ENCODE results near the gene WNT7A. TPM values are rescaled to one million over a fixed set of nuclear protein-coding genes. Genes with fewer than 3 reads are reported as not detected.
A peak's percentile ranks its signal among the peaks of the same experiment; 100 is the strongest.

Gene WNT7A
- total and polyA plus RNA-seq, 2 experiments from 2014 or later = not detected

DNA sequence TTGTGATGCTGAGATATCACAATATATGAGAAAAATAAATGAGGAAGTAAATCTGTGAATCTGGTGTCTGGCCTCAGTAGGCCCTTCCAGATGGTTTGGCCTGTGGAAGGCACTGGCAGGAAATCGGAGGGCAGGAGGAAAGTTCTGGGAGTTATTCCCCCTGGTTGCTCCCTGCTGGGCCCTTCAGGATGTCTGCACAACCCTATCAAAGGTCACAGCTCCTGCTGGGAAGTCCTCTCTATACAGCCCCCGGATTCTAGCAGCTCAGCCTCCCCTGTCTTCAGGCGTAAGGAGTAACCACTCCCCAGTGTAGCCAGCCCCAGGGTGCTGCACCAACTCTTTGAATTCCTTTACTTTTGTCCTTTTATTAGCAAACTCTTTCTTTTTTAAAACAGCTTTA is 56.2 kb downstream of the WNT7A start:
- no peak overlapping the region for H3K4me3 ChIP-seq
- no peaks in the 10 kb centered on the region for H3K9me2 ChIP-seq (ENCODE audit: insufficient read depth)
- in situ Hi-C loops (cut with MboI) = no loop called here
- no peaks in the 10 kb centered on the region; the same call in 1 of the 2 replicates for H3K27me3 ChIP-seq (replicated peaks; ENCODE audit: insufficient read depth)
- no peaks in the 10 kb centered on the region for H3K9me3 ChIP-seq (ENCODE audit: low read depth)
- H3K79me2 ChIP-seq (ENCODE audit: insufficient read depth) = no peaks in the 10 kb centered on the region
- TF ChIP-seq EZH2 (IDR thresholded peaks at IDR 0.05; ENCODE audit: insufficient read depth, poor library complexity, severe bottlenecking) = no peak
- no peak for TF ChIP-seq EZH2phosphoT487 (IDR thresholded peaks at IDR 0.05; ENCODE audit: insufficient read depth, low read depth)
- H3F3A ChIP-seq (ENCODE audit: insufficient read depth) = 0 out of 2 replicates have a peak, but pooled peaks cover 3% of the 10 kb centered on the region
- H3K4me2 ChIP-seq (ENCODE audit: unreplicated experiment) = no peak overlapping the region
- H2AFZ ChIP-seq = no peak overlapping the region
- no peaks in the 10 kb centered on the region for H4K20me1 ChIP-seq (ENCODE audit: insufficient read depth)
- WGBS, 2 experiments (ENCODE audit: low coverage in 1 of 2, low lambda C conversion rate in 2 of 2, missing lambda C conversion rate in 2 of 2) = 17% methylated on average over 3 of the region's 3 CpGs
- no peak for DNase-seq
- no peak overlapping the region for H3K9ac ChIP-seq
- no peak overlapping the region for H3K27ac ChIP-seq
- H3K4me1 ChIP-seq (ENCODE audit: insufficient read depth) = no peaks in the 10 kb centered on the region
- H3K36me3 ChIP-seq (ENCODE audit: low read depth) = no peaks in the 10 kb centered on the region

DNA sequence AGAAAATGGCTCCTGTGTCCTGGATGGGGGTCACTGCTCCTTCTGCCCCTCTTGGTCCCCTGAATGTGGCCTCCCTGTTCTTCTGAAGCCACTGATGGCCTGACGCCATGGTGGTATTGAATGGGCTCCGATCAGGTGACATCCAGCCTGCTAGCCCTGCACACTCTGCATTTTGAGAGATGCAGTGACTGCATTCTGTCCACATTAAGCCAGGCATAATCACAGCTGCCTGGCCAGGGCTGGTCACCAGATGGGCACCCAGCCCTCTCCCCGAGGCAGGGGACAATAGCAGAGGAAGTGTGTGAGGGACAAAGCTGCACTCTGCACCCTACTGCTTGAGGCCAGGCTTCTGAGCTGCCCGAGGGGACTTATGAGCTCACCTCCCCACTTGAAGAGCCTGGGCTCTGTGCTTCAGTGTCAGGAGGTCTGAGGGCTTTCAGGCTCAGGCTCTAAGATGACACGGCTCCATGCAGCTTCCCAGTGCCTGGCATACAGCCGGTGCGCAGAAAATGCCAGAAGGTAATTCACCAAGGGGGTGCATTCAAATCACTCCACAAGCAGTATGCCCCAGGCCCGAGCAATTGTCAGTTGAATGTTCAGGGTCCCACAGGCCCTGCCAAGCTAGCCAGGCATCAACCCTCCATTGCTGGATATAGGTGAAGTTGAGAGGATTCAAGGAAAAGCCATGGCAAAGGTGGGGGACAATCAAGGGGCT is 56.8 kb downstream of the WNT7A start:
- Histone ChIP-seq H3K79me2 (ENCODE audit: insufficient read depth) (no peaks in the 10 kb centered on the region), H3K9me2 (ENCODE audit: insufficient read depth) (no peaks in the 10 kb centered on the region), H2AFZ (no peak overlapping the region), H3K27ac (no peak overlapping the region), H3F3A (ENCODE audit: insufficient read depth) (0 out of 2 replicates have a peak, but pooled peaks cover 3% of the 10 kb centered on the region), H3K36me3 (ENCODE audit: low read depth) (no peaks in the 10 kb centered on the region), H3K9me3 (ENCODE audit: low read depth) (no peaks in the 10 kb centered on the region), H3K9ac (no peak overlapping the region), H4K20me1 (ENCODE audit: insufficient read depth) (no peaks in the 10 kb centered on the region), H3K4me1 (ENCODE audit: insufficient read depth) (no peaks in the 10 kb centered on the region), H3K4me2 (ENCODE audit: unreplicated experiment) (no peak overlapping the region), H3K27me3 (replicated peaks; ENCODE audit: insufficient read depth) (no peaks in the 10 kb centered on the region; the same call in 1 of the 2 replicates), H3K4me3 (no peak overlapping the region)
- WGBS, 2 experiments (ENCODE audit: low coverage in 1 of 2, low lambda C conversion rate in 2 of 2, missing lambda C conversion rate in 2 of 2) = 50 to 56% methylated on average over 8 of the region's 8 CpGs
- TF ChIP-seq EZH2 (IDR thresholded peaks at IDR 0.05; ENCODE audit: insufficient read depth, poor library complexity, severe bottlenecking) (no peak), EZH2phosphoT487 (IDR thresholded peaks at IDR 0.05; ENCODE audit: insufficient read depth, low read depth) (no peak)
- no peak for DNase-seq
- in situ Hi-C loops (cut with MboI) = no loop called here

DNA sequence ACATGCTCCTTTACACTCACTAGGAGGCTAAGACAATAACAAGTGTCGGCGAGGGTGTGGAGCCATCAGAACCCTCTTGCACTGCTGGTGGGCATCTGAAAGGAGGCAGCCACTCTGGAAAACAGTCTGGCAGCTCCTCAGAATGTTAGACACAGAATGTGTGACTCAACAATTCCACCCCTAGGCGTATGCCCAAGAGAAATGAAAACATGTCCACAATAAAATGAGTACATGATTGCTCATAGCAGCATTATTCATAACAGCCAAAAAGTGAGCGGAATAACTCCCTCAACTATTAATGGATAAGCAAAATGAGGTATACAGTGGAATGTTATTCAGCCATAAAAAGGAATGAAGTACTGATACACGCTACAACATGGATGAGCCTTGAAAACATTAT is 57.8 kb downstream of the WNT7A start:
- in situ Hi-C loops (cut with MboI) = no loop called here
- Histone ChIP-seq H2AFZ (no peak overlapping the region), H3K27ac (no peak overlapping the region), H3K9me3 (ENCODE audit: low read depth) (no peaks in the 10 kb centered on the region), H3K4me3 (no peak overlapping the region), H3K9ac (no peak overlapping the region), H3F3A (ENCODE audit: insufficient read depth) (0 out of 2 replicates have a peak, but pooled peaks cover 3% of the 10 kb centered on the region), H3K27me3 (replicated peaks; ENCODE audit: insufficient read depth) (no peaks in the 10 kb centered on the region; the same call in 1 of the 2 replicates), H3K36me3 (ENCODE audit: low read depth) (no peaks in the 10 kb centered on the region), H3K9me2 (ENCODE audit: insufficient read depth) (no peaks in the 10 kb centered on the region), H3K79me2 (ENCODE audit: insufficient read depth) (no peaks in the 10 kb centered on the region), H4K20me1 (ENCODE audit: insufficient read depth) (no peaks in the 10 kb centered on the region), H3K4me2 (ENCODE audit: unreplicated experiment) (no peak overlapping the region), H3K4me1 (ENCODE audit: insufficient read depth) (no peaks in the 10 kb centered on the region)
- TF ChIP-seq EZH2phosphoT487 (IDR thresholded peaks at IDR 0.05; ENCODE audit: insufficient read depth, low read depth) (no peak), EZH2 (IDR thresholded peaks at IDR 0.05; ENCODE audit: insufficient read depth, poor library complexity, severe bottlenecking) (no peak)
- 39 to 46% methylated on average over 5 of the region's 5 CpGs for WGBS, 2 experiments (ENCODE audit: low coverage in 1 of 2, low lambda C conversion rate in 2 of 2, missing lambda C conversion rate in 2 of 2)
- peak; percentile 58 for DNase-seq

DNA sequence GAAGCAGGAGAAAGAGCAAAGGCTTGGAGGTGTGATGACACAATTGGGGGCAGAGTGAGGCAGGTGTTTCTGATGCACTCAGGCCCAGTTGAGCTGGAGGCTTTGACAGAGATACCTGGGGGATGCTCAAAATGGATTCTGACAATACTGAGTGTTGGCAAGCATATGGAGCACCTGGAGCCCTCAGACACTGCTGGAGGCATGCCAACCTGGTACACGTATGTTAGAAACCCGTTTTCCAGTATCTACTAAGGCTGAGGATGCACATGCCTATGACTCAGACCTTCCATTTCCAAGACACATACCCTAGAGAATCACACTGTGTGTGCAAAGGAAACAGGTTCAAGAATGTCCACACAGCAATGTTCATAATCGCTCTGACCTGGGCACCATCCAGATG is 58.7 kb downstream of the WNT7A start:
- H3K9me3 ChIP-seq (ENCODE audit: low read depth) = no peaks in the 10 kb centered on the region
- H3K9ac ChIP-seq = no peak overlapping the region
- DNase-seq = no peak
- H3K79me2 ChIP-seq (ENCODE audit: insufficient read depth) = no peaks in the 10 kb centered on the region
- 0 out of 2 replicates have a peak, but pooled peaks cover 3% of the 10 kb centered on the region for H3F3A ChIP-seq (ENCODE audit: insufficient read depth)
- H4K20me1 ChIP-seq (ENCODE audit: insufficient read depth) = no peaks in the 10 kb centered on the region
- H3K36me3 ChIP-seq (ENCODE audit: low read depth) = no peaks in the 10 kb centered on the region
- H3K27me3 ChIP-seq (replicated peaks; ENCODE audit: insufficient read depth) = no peaks in the 10 kb centered on the region; the same call in 1 of the 2 replicates
- no peaks in the 10 kb centered on the region for H3K9me2 ChIP-seq (ENCODE audit: insufficient read depth)
- no peaks in the 10 kb centered on the region for H3K4me1 ChIP-seq (ENCODE audit: insufficient read depth)
- TF ChIP-seq EZH2phosphoT487 (IDR thresholded peaks at IDR 0.05; ENCODE audit: insufficient read depth, low read depth) (no peak), EZH2 (IDR thresholded peaks at IDR 0.05; ENCODE audit: insufficient read depth, poor library complexity, severe bottlenecking) (no peak)
- H3K4me3 ChIP-seq = no peak overlapping the region
- 20 to 23% methylated on average over 3 of the region's 3 CpGs for WGBS, 2 experiments (ENCODE audit: low coverage in 1 of 2, low lambda C conversion rate in 2 of 2, missing lambda C conversion rate in 2 of 2)
- in situ Hi-C loops (cut with MboI) = no loop called here
- H2AFZ ChIP-seq = no peak overlapping the region
- H3K4me2 ChIP-seq (ENCODE audit: unreplicated experiment) = no peak overlapping the region
- no peak overlapping the region for H3K27ac ChIP-seq
